H9 (cell line): ENCODE data around the gene MCCC1. TPM values are rescaled to one million over a fixed set of nuclear protein-coding genes. Genes with fewer than 3 reads are reported as not detected.

Experiments used
- DNase-seq: peaks from one replicate; pipeline ENCODE4 v3.0.0-alpha.2; 2017
- H2AFZ ChIP-seq: one replicate; pipeline ENCODE4 v1.6.1; 2013; ENCODE audit warnings: mild to moderate bottlenecking, low read length, control low read depth, moderate library complexity
- H2AK5ac ChIP-seq: 2 replicates; pipeline ENCODE4 v1.6.1; 2013; ENCODE audit warnings: low read length, control low read depth, mixed read lengths; ENCODE audit not compliant: insufficient read length
- H2BK120ac ChIP-seq: one replicate; pipeline ENCODE4 v1.6.1; 2013; ENCODE audit warnings: low read depth, mild to moderate bottlenecking, low read length, control low read depth, inconsistent platforms; ENCODE audit not compliant: poor library complexity, severe bottlenecking
- H2BK12ac ChIP-seq: 2 replicates; pipeline ENCODE4 v1.6.1; 2013; ENCODE audit warnings: low read length, control low read depth, mixed read lengths, low read depth; ENCODE audit not compliant: insufficient read length
- H2BK15ac ChIP-seq: 2 replicates; pipeline ENCODE4 v1.6.1; 2013; ENCODE audit warnings: low read depth, low read length, control low read depth
- H2BK20ac ChIP-seq: one replicate; pipeline ENCODE4 v1.6.1; 2013; ENCODE audit warnings: low read depth, mild to moderate bottlenecking, low read length, control low read depth, inconsistent platforms; ENCODE audit not compliant: poor library complexity, severe bottlenecking
- H2BK5ac ChIP-seq: 2 replicates; pipeline ENCODE4 v1.6.1; 2013; ENCODE audit warnings: low read length, control low read depth, mixed read lengths; ENCODE audit not compliant: insufficient read length
- H3K14ac ChIP-seq: 2 replicates; pipeline ENCODE4 v1.6.1; 2013; ENCODE audit warnings: low read length, control low read depth; ENCODE audit not compliant: insufficient read depth
- H3K18ac ChIP-seq: 2 replicates; pipeline ENCODE4 v1.6.1; 2013; ENCODE audit warnings: low read depth, mild to moderate bottlenecking, mixed read lengths, low read length, control low read depth; ENCODE audit not compliant: insufficient read length
- H3K23ac ChIP-seq: 2 replicates; pipeline ENCODE4 v1.6.1; 2013; ENCODE audit warnings: low read length, control low read depth, mixed read lengths, low read depth; ENCODE audit not compliant: insufficient read length
- H3K23me2 ChIP-seq: 2 replicates; pipeline ENCODE4 v1.6.1; 2013; ENCODE audit warnings: low read depth, mild to moderate bottlenecking, mixed read lengths, low read length, control low read depth; ENCODE audit not compliant: insufficient read length, poor library complexity, severe bottlenecking
- H3K27ac ChIP-seq: 2 replicates; pipeline ENCODE4 v1.5.1; 2013; ENCODE audit warnings: low read length, control low read depth, mixed read lengths, low read depth; ENCODE audit not compliant: insufficient read length
- H3K27me3 ChIP-seq: 2 replicates; pipeline ENCODE4 v1.6.1; 2013; ENCODE audit warnings: low read length, control low read depth, inconsistent platforms; ENCODE audit not compliant: insufficient read depth
- H3K4ac ChIP-seq: 2 replicates; pipeline ENCODE4 v1.6.1; 2013; ENCODE audit warnings: low read depth, mild to moderate bottlenecking, control low read depth, inconsistent platforms, low read length, moderate library complexity
- H3K4me1 ChIP-seq: 2 replicates; pipeline ENCODE4 v1.6.1; 2013; ENCODE audit warnings: low read length, control low read depth, inconsistent platforms; ENCODE audit not compliant: insufficient read depth
- H3K4me2 ChIP-seq: 2 replicates; pipeline ENCODE4 v1.6.1; 2013; ENCODE audit warnings: low read length, control low read depth, mixed read lengths; ENCODE audit not compliant: insufficient read length, insufficient read depth
- H3K56ac ChIP-seq: 2 replicates; pipeline ENCODE4 v1.6.1; 2013; ENCODE audit warnings: low read depth, mild to moderate bottlenecking, mixed read lengths, low read length, control low read depth; ENCODE audit not compliant: insufficient read length
- H3K79me1 ChIP-seq: 2 replicates; pipeline ENCODE4 v1.6.1; 2013; ENCODE audit warnings: low read depth, mild to moderate bottlenecking, moderate library complexity, low read length, control low read depth, inconsistent platforms; ENCODE audit not compliant: insufficient read depth, poor library complexity, severe bottlenecking
- H3K79me2 ChIP-seq: 2 replicates; pipeline ENCODE4 v1.6.1; 2013; ENCODE audit warnings: low read length, control low read depth, inconsistent platforms; ENCODE audit not compliant: insufficient read depth
- H3K9ac ChIP-seq: 2 replicates; pipeline ENCODE4 v1.6.1; 2013; ENCODE audit warnings: low read length, control low read depth, mixed read lengths; ENCODE audit not compliant: insufficient read length; ENCODE audit errors: extremely low read depth
- H3K9me3 ChIP-seq: one replicate; pipeline ENCODE4 v1.6.1; 2013; ENCODE audit warnings: low read depth, low read length, inconsistent platforms; ENCODE audit not compliant: control insufficient read depth
- H3T11ph ChIP-seq: one replicate; pipeline ENCODE4 v1.6.1; 2013; ENCODE audit warnings: mild to moderate bottlenecking, low read length, control low read depth, inconsistent platforms
- H4K20me1 ChIP-seq: one replicate; pipeline ENCODE4 v1.6.1; 2013; ENCODE audit not compliant: control insufficient read depth, insufficient read length, insufficient read depth
- H4K5ac ChIP-seq: 2 replicates; pipeline ENCODE4 v1.6.1; 2013; ENCODE audit warnings: low read depth, mild to moderate bottlenecking, mixed read lengths, low read length, control low read depth; ENCODE audit not compliant: insufficient read length
- H4K8ac ChIP-seq: replicated peaks from 2 replicates; pipeline ENCODE4 v1.6.1; 2013; ENCODE audit warnings: low read length, control low read depth, mixed read lengths, low read depth; ENCODE audit not compliant: insufficient read length
- H4K91ac ChIP-seq: 2 replicates; pipeline ENCODE4 v1.6.1; 2013; ENCODE audit warnings: low read depth, mild to moderate bottlenecking, moderate library complexity, mixed read lengths, low read length, control low read depth; ENCODE audit not compliant: insufficient read length
- H3K27ac Mint-ChIP-seq, 3 experiments: 2 replicates in 2 of 3; 3 replicates in 1 of 3; pipeline ENCODE4 v1.8.0; 2020 to 2021; ENCODE audit warnings: mixed read lengths in 3 of 3, mild to moderate bottlenecking in 1 of 3, moderate library complexity in 1 of 3
- H3K27me3 Mint-ChIP-seq: 2 replicates; pipeline ENCODE4 v1.8.0; 2021; ENCODE audit warnings: low read depth, mild to moderate bottlenecking, moderate library complexity, mixed read lengths
- H3K36me3 Mint-ChIP-seq, 3 experiments: 2 replicates in 2 of 3; 3 replicates in 1 of 3; pipeline ENCODE4 v1.8.0; 2020 to 2021; ENCODE audit warnings: low read depth in 3 of 3, mixed read lengths in 3 of 3; ENCODE audit not compliant: insufficient read depth in 1 of 3
- H3K4me1 Mint-ChIP-seq, 2 experiments: 2 replicates each; pipeline ENCODE4 v1.8.0; 2020; ENCODE audit warnings: mixed read lengths in 2 of 2
- H3K4me3 Mint-ChIP-seq, 2 experiments: 2 replicates in 1 of 2; 3 replicates in 1 of 2; pipeline ENCODE4 v1.8.0; 2020 to 2021; ENCODE audit warnings: mild to moderate bottlenecking in 2 of 2, mixed read lengths in 2 of 2, moderate library complexity in 1 of 2
- H3K9me3 Mint-ChIP-seq, 2 experiments: 2 replicates in 1 of 2; 3 replicates in 1 of 2; pipeline ENCODE4 v1.8.0; 2020; ENCODE audit warnings: mild to moderate bottlenecking in 2 of 2, mixed read lengths in 2 of 2, moderate library complexity in 1 of 2
- WGBS: extraction: QIAGEN DNeasy Blood & Tissue Kit; methylation state at CpG from one replicate; pipeline ENCODE4 v1.1.7; 2013; ENCODE audit warnings: missing lambda C conversion rate, low lambda C conversion rate, mixed read lengths; ENCODE audit not compliant: insufficient read length; ENCODE audit errors: extremely low coverage; 5-methylcytosine and 5-hydroxymethylcytosine counted together
- total RNA-seq: library from RNA; stranded (reverse); gene quantifications from 2 replicates; pipeline ENCODE4 v1.2.1, GENCODE V29; 2021
- TF ChIP-seq, protein P1 (sequence below): fragments of 200-600 bp; sonication (generic); conservative IDR thresholded peaks from 3 replicates; pipeline ENCODE4 v1.8.0; 2021; ENCODE audit warnings: antibody characterized with exemption, mild to moderate bottlenecking

The MCCC1 gene
- total RNA-seq, 1 experiment from 2014 or later: 18.3 TPM

DNA sequence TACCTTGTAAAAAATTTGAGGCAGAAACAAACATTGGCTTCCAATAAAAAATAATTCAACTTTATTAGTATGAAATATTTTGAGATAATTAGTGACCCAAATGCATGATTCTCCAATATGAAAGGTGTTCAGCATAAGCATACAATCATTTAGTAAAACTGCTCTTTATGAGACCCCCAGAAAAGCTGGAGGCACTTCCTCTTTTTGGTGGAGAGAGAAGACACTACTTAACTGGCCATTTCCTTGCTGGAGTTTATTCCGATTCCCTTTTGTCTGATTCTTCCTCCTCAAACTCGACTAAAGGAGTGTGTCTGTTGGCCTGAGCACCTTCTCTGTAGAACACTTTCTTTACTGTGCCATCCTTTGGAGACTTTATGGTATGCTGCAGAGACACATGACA, 84.1 kb downstream of the MCCC1 start:
- Mint-ChIP-seq H3K27me3 (no peaks in the 10 kb centered on the region), H3K4me1 (peaks cover 8% of the 10 kb centered on the region in 2 experiments), H3K27ac (no peak overlapping the region; a peak in 1 of 7 replicates), H3K9me3 (no peaks in the 10 kb centered on the region), H3K36me3 (peaks cover 0 to 37% (median 12%) of the 10 kb centered on the region in 3 experiments; a peak in 5 of 7 replicates), H3K4me3 (no peak overlapping the region)
- Histone ChIP-seq H3K27me3 (no peaks in the 10 kb centered on the region), H2BK15ac (no peak overlapping the region), H2BK20ac (no peak overlapping the region), H2BK120ac (no peak overlapping the region), H3K79me1 (no peaks in the 10 kb centered on the region), H3K56ac (no peak overlapping the region), H4K91ac (no peak overlapping the region), H2AFZ (no peak overlapping the region), H3K9ac (no peak overlapping the region), H3K79me2 (no peaks in the 10 kb centered on the region), H3K23ac (no peak overlapping the region), H3K18ac (no peak overlapping the region), H2BK12ac (no peak overlapping the region), H3T11ph (no peak overlapping the region), H4K20me1 (no peaks in the 10 kb centered on the region), H4K8ac (no peak overlapping the region), H2AK5ac (no peak overlapping the region), H4K5ac (no peak overlapping the region), H3K14ac (no peak overlapping the region), H3K23me2 (no peaks in the 10 kb centered on the region), H3K4me2 (no peak overlapping the region), H3K4ac (no peak overlapping the region), H3K9me3 (no peaks in the 10 kb centered on the region), H3K27ac (no peak overlapping the region), H2BK5ac (no peak overlapping the region), H3K4me1 (peaks cover 3% of the 10 kb centered on the region; the same call in 1 of the 2 replicates)
- TF ChIP-seq, protein P1, sequence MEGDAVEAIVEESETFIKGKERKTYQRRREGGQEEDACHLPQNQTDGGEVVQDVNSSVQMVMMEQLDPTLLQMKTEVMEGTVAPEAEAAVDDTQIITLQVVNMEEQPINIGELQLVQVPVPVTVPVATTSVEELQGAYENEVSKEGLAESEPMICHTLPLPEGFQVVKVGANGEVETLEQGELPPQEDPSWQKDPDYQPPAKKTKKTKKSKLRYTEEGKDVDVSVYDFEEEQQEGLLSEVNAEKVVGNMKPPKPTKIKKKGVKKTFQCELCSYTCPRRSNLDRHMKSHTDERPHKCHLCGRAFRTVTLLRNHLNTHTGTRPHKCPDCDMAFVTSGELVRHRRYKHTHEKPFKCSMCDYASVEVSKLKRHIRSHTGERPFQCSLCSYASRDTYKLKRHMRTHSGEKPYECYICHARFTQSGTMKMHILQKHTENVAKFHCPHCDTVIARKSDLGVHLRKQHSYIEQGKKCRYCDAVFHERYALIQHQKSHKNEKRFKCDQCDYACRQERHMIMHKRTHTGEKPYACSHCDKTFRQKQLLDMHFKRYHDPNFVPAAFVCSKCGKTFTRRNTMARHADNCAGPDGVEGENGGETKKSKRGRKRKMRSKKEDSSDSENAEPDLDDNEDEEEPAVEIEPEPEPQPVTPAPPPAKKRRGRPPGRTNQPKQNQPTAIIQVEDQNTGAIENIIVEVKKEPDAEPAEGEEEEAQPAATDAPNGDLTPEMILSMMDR: no peak
- WGBS: no CpG with 5 or more reads among the region's 2 CpGs
- DNase-seq: no peak
